ENCODE measurements around the gene HBP1. TPM values are rescaled to one million over a fixed set of nuclear protein-coding genes. Genes with fewer than 3 reads are reported as not detected.
A peak's percentile ranks its signal among the peaks of the same experiment; 100 is the strongest.

HBP1 gene
- total and polyA plus RNA-seq, 2 donors (not counting 1 experiment from before 2014, with no cell fraction given): 47.2 to 127 TPM

GRCh38 chr7:107123392-107123791, 45.4 kb upstream of the HBP1 start:
- WGBS (ENCODE audit: insufficient coverage): 94% methylated on average over 2 of the region's 4 CpGs
- Mint-ChIP-seq H3K9me3 (ENCODE audit: insufficient read depth) (no peaks in the 10 kb centered on the region), H3K4me3 (no peak overlapping the region), H3K4me1 (peaks cover 13% of the 10 kb centered on the region), H3K27me3 (no peaks in the 10 kb centered on the region), H3K27ac (no peak overlapping the region)
- no peak for ATAC-seq (ENCODE audit: low read depth)
- no peak for DNase-seq
- no peak overlapping the region for H3K4me3 ChIP-seq (ENCODE audit: control extremely low read depth in 1 of 5, extremely low read depth in 1 of 5, insufficient read depth in 1 of 5, low read depth in 2 of 5, low read length in 4 of 5)
- peaks cover 13 to 19% of the 10 kb centered on the region in 2 donors for H3K4me1 ChIP-seq (ENCODE audit: control insufficient read depth in 2 of 2, insufficient read depth in 2 of 2, low read length in 2 of 2)
- intact Hi-C loops (cut with micrococcal nuclease): no loop called here
- no peaks in the 10 kb centered on the region for H4K20me1 ChIP-seq (ENCODE audit: control insufficient read depth, insufficient read depth, low read length, poor library complexity, severe bottlenecking)
- H3K9me3 ChIP-seq (ENCODE audit: control extremely low read depth in 1 of 3, control insufficient read depth in 2 of 3, insufficient read depth in 1 of 3, low read length in 2 of 3): no peaks in the 10 kb centered on the region
- ChIA-PET POLR2A (no interaction called here), CTCF (interaction anchor here (0.7 kb wide), 1 partner anchor 27 kb away, joined by 3 read pairs; no protein-coding TSS in a partner anchor)
- TF ChIP-seq CTCF (IDR thresholded peaks at IDR 0.05) (no peak), EZH2 (IDR thresholded peaks at IDR 0.05; ENCODE audit: borderline replicate concordance, insufficient read depth, low read depth, low read length, poor library complexity, severe bottlenecking) (no peak)
- H3K36me3 ChIP-seq (replicated peaks in 1 of 2; ENCODE audit: control extremely low read depth in 1 of 2, control insufficient read depth in 1 of 2, extremely low read depth in 1 of 2, insufficient read depth in 2 of 2, low read length in 1 of 2): no peaks in the 10 kb centered on the region
- no peaks in the 10 kb centered on the region for H3K79me2 ChIP-seq (ENCODE audit: control insufficient read depth, insufficient read depth, low read length)
- no peak overlapping the region for H2AFZ ChIP-seq (ENCODE audit: insufficient read depth, low read depth, low read length, poor library complexity, severe bottlenecking)
- no peak overlapping the region for H3K9ac ChIP-seq (ENCODE audit: low read length)
- H3K27ac ChIP-seq (ENCODE audit: low read length in 2 of 2): no peak overlapping the region
- no peaks in the 10 kb centered on the region for H3K27me3 ChIP-seq (replicated peaks in 1 of 4; ENCODE audit: control extremely low read depth in 1 of 4, control insufficient read depth in 3 of 4, insufficient read depth in 4 of 4, low read length in 3 of 4)
- H3K4me2 ChIP-seq (replicated peaks; ENCODE audit: low read depth, low read length, poor library complexity, severe bottlenecking): no peak overlapping the region

DNA sequence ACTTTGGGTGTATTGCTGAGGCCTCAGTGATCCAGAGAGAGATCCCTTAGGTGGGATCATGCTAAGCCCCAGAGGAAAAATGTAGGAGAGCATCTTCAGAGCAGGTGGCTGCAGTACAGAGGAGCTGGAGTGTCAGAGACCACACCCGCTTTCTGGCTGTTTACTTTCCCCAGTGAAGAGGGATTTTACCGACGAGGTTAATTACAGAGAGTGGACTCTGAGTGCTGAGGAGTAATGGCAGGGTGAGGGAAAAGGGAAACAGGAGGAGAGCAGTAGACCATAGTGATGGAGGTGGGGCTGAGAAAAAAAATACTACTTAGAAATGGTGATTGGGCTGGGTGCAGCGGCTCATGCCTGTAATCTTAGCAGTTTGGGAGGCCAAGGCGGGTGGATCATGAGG, 43.3 kb upstream of the HBP1 start:
- no peak for DNase-seq
- Mint-ChIP-seq H3K27ac (peak overlapping the region; percentile 82), H3K4me3 (peak overlapping the region; percentile 82), H3K4me1 (peaks cover 13% of the 10 kb centered on the region), H3K9me3 (ENCODE audit: insufficient read depth) (no peaks in the 10 kb centered on the region), H3K27me3 (no peaks in the 10 kb centered on the region)
- TF ChIP-seq CTCF (IDR thresholded peaks at IDR 0.05) (no peak), EZH2 (IDR thresholded peaks at IDR 0.05; ENCODE audit: borderline replicate concordance, insufficient read depth, low read depth, low read length, poor library complexity, severe bottlenecking) (no peak)
- Histone ChIP-seq H3K4me3 (ENCODE audit: control extremely low read depth in 1 of 5, extremely low read depth in 1 of 5, insufficient read depth in 1 of 5, low read depth in 2 of 5, low read length in 4 of 5) (no peak overlapping the region), H3K79me2 (ENCODE audit: control insufficient read depth, insufficient read depth, low read length) (no peaks in the 10 kb centered on the region), H2AFZ (ENCODE audit: insufficient read depth, low read depth, low read length, poor library complexity, severe bottlenecking) (peak overlapping the region; percentile 85), H3K9ac (ENCODE audit: low read length) (no peak overlapping the region), H3K9me3 (ENCODE audit: control extremely low read depth in 1 of 3, control insufficient read depth in 2 of 3, insufficient read depth in 1 of 3, low read length in 2 of 3) (no peaks in the 10 kb centered on the region), H3K27me3 (replicated peaks in 1 of 4; ENCODE audit: control extremely low read depth in 1 of 4, control insufficient read depth in 3 of 4, insufficient read depth in 4 of 4, low read length in 3 of 4) (no peaks in the 10 kb centered on the region), H3K36me3 (replicated peaks in 1 of 2; ENCODE audit: control extremely low read depth in 1 of 2, control insufficient read depth in 1 of 2, extremely low read depth in 1 of 2, insufficient read depth in 2 of 2, low read length in 1 of 2) (no peaks in the 10 kb centered on the region), H4K20me1 (ENCODE audit: control insufficient read depth, insufficient read depth, low read length, poor library complexity, severe bottlenecking) (no peaks in the 10 kb centered on the region), H3K4me1 (ENCODE audit: control insufficient read depth in 2 of 2, insufficient read depth in 2 of 2, low read length in 2 of 2) (peaks cover 13 to 19% of the 10 kb centered on the region in 2 donors), H3K4me2 (replicated peaks; ENCODE audit: low read depth, low read length, poor library complexity, severe bottlenecking) (peak overlapping the region; percentile 73), H3K27ac (ENCODE audit: low read length in 2 of 2) (peak overlapping the region in 1 of 2 donors; percentile 88)
- ChIA-PET POLR2A (interaction anchor here (1.1 to 2.0 kb wide), 2 partner anchors 13 to 42 kb away, joined by 3 to 9 read pairs; no protein-coding TSS in a partner anchor), CTCF (interaction anchor here (1.0 to 2.6 kb wide), 3 partner anchors 21 to 336 kb away, joined by 3 to 11 read pairs (median 3); no protein-coding TSS in a partner anchor)
- ATAC-seq (ENCODE audit: low read depth): no peak
- WGBS (ENCODE audit: insufficient coverage): 97% methylated on average over 5 of the region's 5 CpGs
- intact Hi-C loops (cut with micrococcal nuclease): no loop called here

All from B cell (primary cell).